Small intestine (tissue), 7 donors: ENCODE data around the gene EVA1A. TPM values are rescaled to one million over a fixed set of nuclear protein-coding genes. Genes with fewer than 3 reads are reported as not detected.

Experiments
- DNase-seq, 2 donors: peaks; one replicate each; pipeline versions ENCODE4 v3.0.0 to v3.0.0-alpha.2; 2013
- FAIRE-seq: peaks from 2 replicates; lab custom pipeline; 2012; peaks lifted over from hg19 to GRCh38; lab: Jason Lieb, UNC
- H3K27ac ChIP-seq, 3 donors: one replicate each; pipeline ENCODE4 v1.5.1; 2013; ENCODE audit warnings: low read length in 2 of 3, mild to moderate bottlenecking in 2 of 3, control low read depth in 1 of 3, inconsistent platforms in 1 of 3, low read depth in 1 of 3, moderate library complexity in 1 of 3
- H3K27me3 ChIP-seq, 3 donors: one replicate each; pipeline ENCODE4 v1.6.1; 2013; ENCODE audit warnings: low read length in 3 of 3, inconsistent platforms in 1 of 3; ENCODE audit not compliant: control insufficient read depth in 3 of 3, insufficient read depth in 3 of 3
- H3K36me3 ChIP-seq, 3 donors: one replicate each; pipeline ENCODE4 v1.6.1; 2013; ENCODE audit warnings: low read length in 3 of 3, inconsistent platforms in 1 of 3, low read depth in 1 of 3, mild to moderate bottlenecking in 1 of 3, moderate library complexity in 1 of 3; ENCODE audit not compliant: control insufficient read depth in 3 of 3, insufficient read depth in 2 of 3
- H3K4me1 ChIP-seq, 3 donors: one replicate each; pipeline ENCODE4 v1.6.1; 2013; ENCODE audit warnings: low read length in 2 of 3, inconsistent platforms in 1 of 3, low read depth in 1 of 3, mild to moderate bottlenecking in 1 of 3, moderate library complexity in 1 of 3; ENCODE audit not compliant: control insufficient read depth in 3 of 3, insufficient read depth in 2 of 3
- H3K4me3 ChIP-seq, 3 donors: one replicate each; pipeline ENCODE4 v1.5.1; 2013; ENCODE audit warnings: low read length in 3 of 3, control low read depth in 1 of 3, inconsistent platforms in 1 of 3, low read depth in 1 of 3, mild to moderate bottlenecking in 1 of 3, moderate library complexity in 1 of 3
- H3K9me3 ChIP-seq, 2 donors: one replicate each; pipeline ENCODE4 v1.6.1; 2013; ENCODE audit warnings: low read depth in 1 of 2, low read length in 1 of 2; ENCODE audit not compliant: control insufficient read depth in 2 of 2, insufficient read depth in 1 of 2
- WGBS, 3 donors: extraction: QIAGEN DNeasy Blood & Tissue Kit; methylation state at CpG; one replicate each; pipeline ENCODE4 v1.1.7; 2013; 5-methylcytosine and 5-hydroxymethylcytosine counted together
- polyA plus RNA-seq, 4 donors: library from polyadenylated mRNA; stranded (reverse) in 3 of 4; unstranded in 1 of 4; fragments of 200-250 nt in 3 of 4; fragments of 120-200 nt in 1 of 4; gene quantifications; one replicate each; pipeline versions ENCODE4 v1.2.1 to v1.2.3, GENCODE V29; 2013
- donor health status: healthy with polysubstance abuse.
- donor health status: control.
- donor health status: control.
- donor health status: Bipolar disorder and iron deficiency.
- donor health status: healthy.

Gene EVA1A
- polyA plus RNA-seq, 4 donors, result 0.45 to 13.2 (median 5.0) TPM

DNA sequence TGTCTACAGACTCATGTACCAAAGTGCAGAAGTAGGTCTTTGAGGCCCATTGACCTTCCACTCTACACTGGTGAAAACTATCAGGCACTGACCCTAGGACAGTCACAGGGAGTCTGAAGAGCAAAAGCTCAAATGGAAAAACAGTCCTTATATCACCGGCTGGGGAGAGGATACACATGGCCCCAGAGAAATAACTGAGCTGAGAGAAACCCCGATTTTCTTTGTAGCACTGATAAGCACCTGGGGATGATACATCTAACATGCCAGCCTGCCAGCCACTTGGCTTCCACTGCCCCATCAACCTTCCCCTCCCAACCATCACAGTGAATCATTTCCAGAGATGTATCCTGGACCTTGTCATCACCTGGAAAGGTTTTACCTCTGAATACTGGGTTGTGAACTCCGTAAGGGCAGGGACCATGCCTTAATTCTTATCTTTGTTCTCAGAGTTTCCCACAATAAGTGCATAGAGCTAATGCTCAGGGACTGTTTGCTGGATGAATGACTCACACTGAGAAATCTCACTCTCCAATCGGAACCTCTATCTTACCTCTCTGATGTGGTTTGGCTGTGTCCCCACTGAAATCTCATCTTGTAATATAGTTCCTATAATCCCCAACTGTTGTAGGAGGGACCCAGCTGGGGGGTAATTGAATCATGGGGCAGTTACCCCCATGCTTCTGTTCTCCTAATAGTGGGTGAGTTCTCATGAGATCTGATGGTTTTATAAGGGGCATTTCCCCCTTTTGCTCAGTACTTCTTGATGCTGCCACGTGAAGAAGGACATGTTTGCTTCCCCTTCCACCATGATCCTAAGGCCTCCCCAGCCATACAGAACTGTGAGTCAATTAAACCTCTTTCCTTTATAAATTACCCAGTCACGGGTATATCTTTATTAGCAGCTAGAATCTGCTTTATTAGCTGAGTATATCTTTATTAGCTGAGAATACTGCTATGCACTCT lies 37.1 kb downstream of the EVA1A start:
- H3K4me1 ChIP-seq, result peaks cover 0 to 16% (median 0%) of the 10 kb centered on the region in 3 donors
- no peak overlapping the region for H3K4me3 ChIP-seq
- peaks cover 0 to 9% (median 0%) of the 10 kb centered on the region in 3 donors for H3K36me3 ChIP-seq
- WGBS, 3 donors, result 10 to 54% (median 24%) methylated on average over 6 of the region's 6 CpGs
- DNase-seq, result peak; percentile 62 to 64
- FAIRE-seq, result no peak
- no peaks in the 10 kb centered on the region for H3K27me3 ChIP-seq
- H3K27ac ChIP-seq, result peak overlapping the region in 1 of 3 donors; percentile 8
- H3K9me3 ChIP-seq, result no peaks in the 10 kb centered on the region

DNA sequence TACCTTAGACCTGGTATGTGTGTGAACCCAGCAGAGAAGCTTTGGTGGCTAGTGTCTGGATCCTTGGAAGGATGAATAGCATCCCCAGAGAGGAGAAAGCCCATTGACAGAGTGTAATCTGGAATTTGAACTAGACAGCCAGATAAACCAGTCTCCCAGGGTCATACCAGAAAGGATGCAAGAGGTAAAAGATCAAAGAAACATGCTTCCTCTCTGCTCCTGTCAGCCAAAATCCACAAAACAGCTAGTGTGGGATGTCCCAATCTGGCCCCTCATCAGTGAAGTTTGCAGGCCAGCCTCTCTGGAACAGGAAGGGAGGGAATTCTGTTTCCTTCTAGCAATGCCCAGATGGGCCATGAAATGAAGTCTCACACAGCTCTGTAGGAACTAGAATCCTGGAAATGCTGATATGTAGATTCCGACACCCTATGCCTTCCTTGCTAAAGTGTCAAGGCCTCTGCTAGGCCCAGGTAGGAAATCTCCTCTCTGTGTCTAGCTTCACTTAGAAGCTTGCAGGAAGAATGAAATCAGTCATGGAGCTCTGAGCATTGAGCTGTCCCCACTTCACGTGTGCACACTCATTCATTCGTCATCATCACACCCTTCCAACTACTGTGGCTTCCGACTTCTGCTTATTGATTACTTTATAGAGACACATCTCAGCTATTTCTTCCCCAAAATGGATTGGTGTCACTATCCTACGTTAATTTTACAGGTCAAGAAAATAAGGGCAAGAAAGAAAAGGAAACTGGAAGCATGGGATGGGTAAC lies 38.0 kb downstream of the EVA1A start:
- H3K27ac ChIP-seq, result no peak overlapping the region
- no peak for FAIRE-seq

DNA sequence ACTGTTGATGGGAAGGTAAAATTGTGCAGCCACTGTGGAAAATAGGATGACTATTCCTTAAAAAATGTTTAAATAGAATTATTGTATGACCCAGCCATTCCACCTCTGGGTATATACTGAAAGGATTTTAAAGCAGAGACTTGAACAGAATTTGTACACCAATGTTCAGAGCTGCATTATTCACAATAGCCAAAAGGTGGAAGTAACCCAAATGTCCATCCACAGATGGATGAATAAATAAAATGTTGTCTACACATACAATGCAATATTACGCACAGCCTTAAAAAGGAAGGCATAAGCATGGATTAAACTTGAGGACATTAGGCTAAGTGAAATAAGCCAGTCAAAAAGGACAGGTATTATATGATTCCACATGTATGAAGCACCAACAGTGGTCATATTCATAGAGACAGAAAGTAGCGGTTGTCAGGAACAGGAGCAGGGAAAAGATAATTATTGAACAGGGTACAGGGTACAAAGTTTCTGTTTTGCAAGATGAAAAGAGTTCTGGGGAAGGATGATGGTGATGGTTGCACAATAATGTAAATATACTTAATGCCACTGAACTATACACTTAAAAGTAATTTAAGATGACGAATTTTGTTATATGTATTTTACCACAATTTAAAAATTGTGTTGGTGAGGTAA lies 39.4 kb downstream of the EVA1A start:
- H3K4me3 ChIP-seq, result no peak overlapping the region
- H3K36me3 ChIP-seq, result peaks cover 0 to 18% (median 0%) of the 10 kb centered on the region in 3 donors
- H3K27me3 ChIP-seq, result no peaks in the 10 kb centered on the region
- H3K9me3 ChIP-seq, result no peaks in the 10 kb centered on the region
- no peak overlapping the region for H3K27ac ChIP-seq
- 40 to 72% (median 58%) methylated on average over 3 of the region's 3 CpGs for WGBS, 3 donors
- H3K4me1 ChIP-seq, result peaks cover 0 to 16% (median 0%) of the 10 kb centered on the region in 3 donors
- DNase-seq (peak; percentile 22 to 63), FAIRE-seq (no peak)

More for the DNA sequence above, 38.0 kb downstream of the EVA1A start:
- H3K4me1 ChIP-seq, result peaks cover 0 to 16% (median 0%) of the 10 kb centered on the region in 3 donors
- H3K4me3 ChIP-seq, result no peak overlapping the region
- WGBS, 3 donors, result 87 to 90% (median 88%) methylated on average over 5 of the region's 5 CpGs
- DNase-seq, result no peak
- H3K9me3 ChIP-seq, result no peaks in the 10 kb centered on the region
- H3K27me3 ChIP-seq, result no peaks in the 10 kb centered on the region
- peaks cover 0 to 13% (median 0%) of the 10 kb centered on the region in 3 donors for H3K36me3 ChIP-seq

DNA sequence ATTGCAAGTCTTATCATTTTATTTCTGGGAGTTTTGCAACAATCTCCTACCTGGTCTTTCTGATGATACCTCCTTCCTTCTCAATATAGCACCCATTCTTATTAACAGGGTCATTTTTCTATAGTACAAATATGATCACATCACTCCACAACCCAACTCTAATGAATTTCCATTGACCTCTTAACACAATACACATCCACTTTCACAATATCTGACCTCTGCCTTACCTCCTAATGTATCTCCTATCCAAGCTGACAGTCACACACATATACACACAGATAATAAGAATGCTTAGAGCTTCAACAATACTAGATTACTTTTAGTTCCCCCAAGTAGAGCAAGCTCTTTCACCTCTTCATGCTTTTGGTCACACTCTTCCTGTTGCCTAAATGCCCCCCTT lies 40.9 kb downstream of the EVA1A start:
- Histone ChIP-seq H3K4me3 (no peak overlapping the region), H3K27me3 (no peaks in the 10 kb centered on the region), H3K36me3 (peaks cover 0 to 18% (median 0%) of the 10 kb centered on the region in 3 donors), H3K9me3 (no peaks in the 10 kb centered on the region), H3K27ac (no peak overlapping the region), H3K4me1 (peaks cover 0 to 16% (median 0%) of the 10 kb centered on the region in 3 donors)
- FAIRE-seq (no peak), DNase-seq (no peak)

DNA sequence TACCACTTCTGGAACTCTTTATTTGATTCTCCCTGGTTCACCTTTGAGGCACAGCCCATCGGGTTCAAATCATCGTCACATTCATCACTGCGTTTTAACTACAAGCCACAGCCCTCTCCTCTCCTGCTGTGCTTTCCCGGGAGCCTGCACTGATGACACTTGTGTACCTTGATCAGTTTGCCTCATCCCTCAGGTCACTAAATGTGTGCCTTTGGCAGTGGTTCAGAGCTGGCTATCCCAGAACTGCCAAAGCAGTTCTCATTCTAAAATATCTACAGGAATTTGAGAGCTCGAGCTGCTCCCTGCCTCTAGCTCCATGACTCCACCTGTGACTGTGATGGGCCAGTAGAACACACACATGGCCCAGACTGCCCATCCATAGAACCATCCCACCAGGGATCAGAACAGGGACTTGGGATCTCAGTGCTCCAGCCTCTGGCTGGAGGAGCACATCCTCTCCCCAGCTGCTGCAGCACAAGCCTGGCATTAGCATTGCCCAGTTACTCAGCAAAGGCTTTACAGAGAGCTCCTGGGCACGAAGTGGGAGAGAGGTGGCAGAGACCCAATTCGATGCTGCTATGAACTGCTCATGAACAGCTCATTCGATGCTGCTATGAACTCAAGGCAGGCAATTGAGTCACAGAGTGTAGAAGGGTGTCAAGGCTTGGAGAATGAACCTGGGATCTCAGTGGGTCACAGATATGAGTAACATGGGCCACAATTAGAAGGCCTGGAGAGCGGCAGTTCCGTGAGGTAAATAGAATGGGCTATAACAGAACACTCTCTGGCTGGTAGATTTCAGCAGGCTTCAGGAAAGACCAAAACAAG lies 41.9 kb downstream of the EVA1A start:
- WGBS, 3 donors, result 81 to 85% (median 84%) methylated on average over 10 of the region's 10 CpGs
- Histone ChIP-seq H3K27ac (no peak overlapping the region), H3K4me1 (peaks cover 0 to 12% (median 0%) of the 10 kb centered on the region in 3 donors), H3K36me3 (peaks cover 0 to 18% (median 0%) of the 10 kb centered on the region in 3 donors), H3K9me3 (no peaks in the 10 kb centered on the region), H3K27me3 (no peaks in the 10 kb centered on the region), H3K4me3 (no peak overlapping the region)
- FAIRE-seq (no peak), DNase-seq (no peak)

DNA sequence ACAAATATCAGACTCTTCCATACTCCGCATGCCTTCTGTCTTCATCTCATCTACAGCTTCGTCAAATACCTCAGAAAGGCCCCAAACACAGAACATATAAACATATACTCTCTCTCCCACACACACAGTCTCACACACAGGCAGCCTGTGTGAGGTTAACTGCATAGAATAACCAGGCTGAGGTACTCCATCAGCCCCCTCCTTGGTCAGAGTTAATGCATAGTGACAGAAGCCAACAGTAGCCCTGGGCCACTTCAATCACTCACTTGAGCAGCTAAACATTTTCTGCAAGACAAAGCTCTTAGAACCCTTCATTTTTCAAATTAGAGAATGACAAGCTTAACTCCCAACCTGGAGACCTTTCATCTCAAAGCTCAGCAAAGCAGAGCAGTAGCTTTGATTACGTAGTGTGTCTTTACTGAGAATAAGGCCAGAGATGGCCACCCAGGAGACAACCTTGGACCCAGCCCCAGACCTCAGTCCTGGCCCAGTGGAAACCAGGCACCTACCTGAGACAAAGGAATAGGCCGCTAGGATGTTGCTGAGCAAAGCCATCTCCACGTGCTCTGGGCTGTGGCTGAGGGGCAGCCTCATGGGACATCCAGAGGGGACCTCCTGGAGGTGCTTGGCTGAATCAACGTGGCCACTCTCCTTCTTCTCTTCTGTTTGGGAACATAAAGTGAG lies 43.0 kb downstream of the EVA1A start:
- Histone ChIP-seq H3K27me3 (no peaks in the 10 kb centered on the region), H3K27ac (no peak overlapping the region), H3K9me3 (peaks cover 0 to 3% of the 10 kb centered on the region in 2 donors), H3K4me3 (no peak overlapping the region), H3K36me3 (peaks cover 0 to 18% (median 0%) of the 10 kb centered on the region in 3 donors), H3K4me1 (peaks cover 0 to 6% (median 0%) of the 10 kb centered on the region in 3 donors)
- WGBS, 3 donors, result 84 to 90% (median 85%) methylated on average over 5 to 6 of the region's 6 CpGs
- DNase-seq, result no peak
- no peak for FAIRE-seq
